Measurements from ENCODE around the gene DNHD1. TPM values are rescaled to one million over a fixed set of nuclear protein-coding genes. Genes with fewer than 3 reads are reported as not detected.
A peak's percentile ranks its signal among the peaks of the same experiment; 100 is the strongest.

Gene DNHD1
- total and polyA plus RNA-seq, 9 of the 15 experiments (the other 6 are each of a cell fraction or from before 2014, with no cell fraction given), result 0.82 to 9.7 (median 3.8) TPM

- no peak for TF ChIP-seq ARID3B (CRISPR knock-in tag; IDR thresholded peaks at IDR 0.05; ENCODE audit: borderline replicate concordance)
- TF ChIP-seq RBM15 (IDR thresholded peaks at IDR 0.05; ENCODE audit: insufficient read depth, low read length), result no peak
- TF ChIP-seq POLR2AphosphoS2 (IDR thresholded peaks at IDR 0.05; ENCODE audit: low read length), result no peak
- peak; percentile 99 for TF ChIP-seq CREM (IDR thresholded peaks at IDR 0.05; ENCODE audit: low read depth)
- TF ChIP-seq, protein P1, sequence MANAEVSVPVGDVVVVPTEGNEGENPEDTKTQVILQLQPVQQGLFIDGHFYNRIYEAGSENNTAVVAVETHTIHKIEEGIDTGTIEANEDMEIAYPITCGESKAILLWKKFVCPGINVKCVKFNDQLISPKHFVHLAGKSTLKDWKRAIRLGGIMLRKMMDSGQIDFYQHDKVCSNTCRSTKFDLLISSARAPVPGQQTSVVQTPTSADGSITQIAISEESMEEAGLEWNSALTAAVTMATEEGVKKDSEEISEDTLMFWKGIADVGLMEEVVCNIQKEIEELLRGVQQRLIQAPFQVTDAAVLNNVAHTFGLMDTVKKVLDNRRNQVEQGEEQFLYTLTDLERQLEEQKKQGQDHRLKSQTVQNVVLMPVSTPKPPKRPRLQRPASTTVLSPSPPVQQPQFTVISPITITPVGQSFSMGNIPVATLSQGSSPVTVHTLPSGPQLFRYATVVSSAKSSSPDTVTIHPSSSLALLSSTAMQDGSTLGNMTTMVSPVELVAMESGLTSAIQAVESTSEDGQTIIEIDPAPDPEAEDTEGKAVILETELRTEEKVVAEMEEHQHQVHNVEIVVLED (CRISPR knock-in tag; IDR thresholded peaks at IDR 0.05), result peak; percentile 50
- no peak for TF ChIP-seq ZNF407 (IDR thresholded peaks at IDR 0.05; ENCODE audit: low read depth)
- TF ChIP-seq FOXK1 (CRISPR knock-in tag; IDR thresholded peaks at IDR 0.05; ENCODE audit: borderline replicate concordance), result no peak
- no peak for TF ChIP-seq U2AF2 (optimal IDR thresholded peaks at IDR 0.05; ENCODE audit: low read depth, low read length)
- TF ChIP-seq XRCC4 (IDR thresholded peaks at IDR 0.05; ENCODE audit: extremely low read depth, insufficient read depth, insufficient read length), result no peak
- no peak for TF ChIP-seq ZBTB26 (CRISPR knock-in tag; IDR thresholded peaks at IDR 0.05)
Observed at GRCh38 chr11:6481012-6481923, 15.8 kb upstream of the DNHD1 start, which contains the start of the genes ARFIP2 and TIMM10B (continued).
